Measurements from ENCODE around the gene MBP.

GRCh38 chr18:77001979-77002378 is 130.6 kb downstream of the MBP start:
- TF ChIP-seq POLR2A (IDR thresholded peaks at IDR 0.05): no peak
- TF ChIP-seq CTCF (IDR thresholded peaks at IDR 0.05): no peak

All from lower leg skin (tissue), 3 donors.